Naive thymus-derived CD8-positive, alpha-beta T cell (primary cell): ENCODE measurements around the gene SERPINH1. TPM values are rescaled to one million over a fixed set of nuclear protein-coding genes. Genes with fewer than 3 reads are reported as not detected.

Experiments used
- polyA plus RNA-seq, 3 donors: library from polyadenylated mRNA; unstranded; fragments of 300-500 nt; fragmentation: Illumina TruSeq; gene quantifications; one replicate each; pipeline ENCODE4 v1.2.3, GENCODE V29; 2021
- total RNA-seq, 8 experiments: library from RNA in 2 of 8; stranded (reverse) in 2 of 8; gene quantifications; one replicate each; pipeline ENCODE4 v1.2.3 and lab custom pipeline; 2021 to 2026

The SERPINH1 gene
- total and polyA plus RNA-seq, 5 experiments from 2014 or later: 1.6 to 11.6 (median 4.5) TPM

Other genes with a start within 250 kb of the SERPINH1 start
- gene ARRB1, start 210.6 kb upstream of the SERPINH1 start, total RNA-seq: 10 to 100 TPM; 60.0 to 65.3 TPM
- gene ARRB1, start 210.6 kb upstream of the SERPINH1 start, polyA plus RNA-seq: 10 to 100 TPM in 1 of 3 donors, 1 to 10 TPM in 2; 7.6 to 12.2 (median 9.0) TPM
- 1,000 to 10,000 TPM; 5,159 to 5,268 TPM for gene RPS3, start 162.7 kb upstream of the SERPINH1 start, total RNA-seq
- 1,000 to 10,000 TPM; 6,922 to 7,216 (median 7,023) TPM for gene RPS3, start 162.7 kb upstream of the SERPINH1 start, polyA plus RNA-seq
- gene KLHL35, start 129.1 kb upstream of the SERPINH1 start, total RNA-seq: 1 to 10 TPM in 1 of 2 experiments, under 1 TPM in 1; 0.66 to 1.3 TPM
- gene KLHL35, start 129.1 kb upstream of the SERPINH1 start, polyA plus RNA-seq: 1 to 10 TPM in 1 of 3 donors, under 1 TPM in 2; 0.38 to 1.2 (median 0.74) TPM
- 10 to 100 TPM; 13.1 to 13.4 TPM for gene GDPD5, start 36.3 kb upstream of the SERPINH1 start, total RNA-seq
- 1 to 10 TPM; 4.2 to 5.1 (median 4.3) TPM for gene GDPD5, start 36.3 kb upstream of the SERPINH1 start, polyA plus RNA-seq
- gene MAP6, start 106.8 kb downstream of the SERPINH1 start, total RNA-seq: not detected
- gene MAP6, start 106.8 kb downstream of the SERPINH1 start, polyA plus RNA-seq: not detected
- gene MOGAT2, start 155.6 kb downstream of the SERPINH1 start, total RNA-seq: not detected
- not detected for gene MOGAT2, start 155.6 kb downstream of the SERPINH1 start, polyA plus RNA-seq
- gene DGAT2, start 206.5 kb downstream of the SERPINH1 start, total RNA-seq: 1 to 10 TPM in 1 of 2 experiments, under 1 TPM in 1; 0.57 to 2.0 TPM
- under 1 TPM in 2 of 3 donors, not detected in 1; 0.47 to 0.77 TPM for gene DGAT2, start 206.5 kb downstream of the SERPINH1 start, polyA plus RNA-seq